PFSK-1 (cell line): ENCODE measurements around the gene CCDC51.

Experiments used
- POLR2AphosphoS5 ChIP-seq: IDR thresholded peaks from 2 replicates; pipeline ENCODE4 v1.6.1; 2012; ENCODE audit warnings: low read depth, mild to moderate bottlenecking, control low read depth, low read length, moderate library complexity
- SIN3A ChIP-seq: IDR thresholded peaks from 2 replicates; pipeline ENCODE4 v1.6.1; 2012; ENCODE audit warnings: mild to moderate bottlenecking, low read length, moderate library complexity, borderline replicate concordance; ENCODE audit not compliant: insufficient read depth
- TAF1 ChIP-seq: IDR thresholded peaks from 2 replicates; pipeline ENCODE4 v1.6.1; 2012; ENCODE audit warnings: low read length, control low read depth, borderline replicate concordance; ENCODE audit not compliant: insufficient read depth

- TF ChIP-seq TAF1: no peak
- TF ChIP-seq SIN3A: no peak
- no peak for TF ChIP-seq POLR2AphosphoS5
Observed at GRCh38 chr3:48405343-48405881, 34.5 kb downstream of the CCDC51 start.
